Raji (cell line): ENCODE results near the gene RNF4.

Source experiments
- POLR2A ChIP-seq: IDR thresholded peaks from 2 replicates; pipeline ENCODE4 v1.6.1; 2011; ENCODE audit warnings: low read depth, low read length, control low read depth; ENCODE audit not compliant: insufficient read depth

RNF4 gene

GRCh38 chr4:2434420-2434819, 34.5 kb upstream of the RNF4 start:
- no peak for TF ChIP-seq POLR2A

GRCh38 chr4:2436301-2436700, 32.6 kb upstream of the RNF4 start:
- TF ChIP-seq POLR2A: no peak

- TF ChIP-seq POLR2A: no peak
These were observed 32.0 kb upstream of the RNF4 start for GRCh38 chr4:2436761-2437474.

GRCh38 chr4:2437475-2438215, 31.3 kb upstream of the RNF4 start:
- TF ChIP-seq POLR2A: no peak

- no peak for TF ChIP-seq POLR2A
These were observed 29.8 kb upstream of the RNF4 start for GRCh38 chr4:2438822-2439718.

- no peak for TF ChIP-seq POLR2A
These were observed 27.3 kb upstream of the RNF4 start for GRCh38 chr4:2441393-2442174.

- TF ChIP-seq POLR2A: no peak
These were observed 26.5 kb upstream of the RNF4 start for GRCh38 chr4:2442175-2442993.

- TF ChIP-seq POLR2A: no peak
These were observed 25.7 kb upstream of the RNF4 start for GRCh38 chr4:2443061-2443730.

GRCh38 chr4:2443956-2444740, 24.8 kb upstream of the RNF4 start:
- TF ChIP-seq POLR2A: no peak

- no peak for TF ChIP-seq POLR2A
These were observed 23.8 kb upstream of the RNF4 start for GRCh38 chr4:2445130-2445529.

GRCh38 chr4:2445571-2445970, 23.3 kb upstream of the RNF4 start:
- TF ChIP-seq POLR2A: no peak

- TF ChIP-seq POLR2A: no peak
These were observed 22.0 kb upstream of the RNF4 start for GRCh38 chr4:2446656-2447564.
